B cell (primary cell): ENCODE results near the gene HECA. TPM values are rescaled to one million over a fixed set of nuclear protein-coding genes. Genes with fewer than 3 reads are reported as not detected.

Source experiments
- ATAC-seq: fragments of 200-7000 bp; cut with Tn5 transposase; one replicate; pipeline ENCODE4 v1.10.0; 2021; ENCODE audit warnings: low read depth, mild to moderate bottlenecking, moderate number of reproducible peaks, moderate library complexity
- CTCF ChIA-PET: fragments of 350-600 bp; sonication (Branson Sonifier 250); formaldehyde crosslinking; loops from one replicate; lab custom pipeline; 2021; ENCODE audit warnings: antibody characterized with exemption, inconsistent platforms; lab: Charles Lee
- POLR2A ChIA-PET: fragments of 350-600 bp; sonication (Branson Sonifier 250); formaldehyde crosslinking; loops from one replicate; lab custom pipeline; 2021; ENCODE audit warnings: antibody characterized with exemption; lab: Charles Lee
- DNase-seq: peaks from one replicate; pipeline ENCODE4 v3.0.0; 2013
- H2AFZ ChIP-seq: 2 replicates; pipeline ENCODE4 v1.6.1; 2012; ENCODE audit warnings: mild to moderate bottlenecking, low read depth, low read length; ENCODE audit not compliant: insufficient read depth, poor library complexity, severe bottlenecking
- H3K27ac ChIP-seq, 2 donors: 1 replicate in 1 of 2; 2 replicates in 1 of 2; pipeline ENCODE4 v1.5.1; 2012 to 2013; ENCODE audit warnings: low read length in 2 of 2, mild to moderate bottlenecking in 2 of 2, moderate library complexity in 1 of 2
- H3K27me3 ChIP-seq, 4 experiments: fragments of 200-600 bp in 1 of 4; sonication (generic) in 1 of 4; replicated peaks in 1 of 4; 1 replicate in 2 of 4; 2 replicates in 2 of 4; pipeline versions ENCODE4 v1.6.1 to v1.7.0; 2013 to 2016; ENCODE audit warnings: low read length in 3 of 4, mild to moderate bottlenecking in 2 of 4, mixed read lengths in 1 of 4, moderate library complexity in 1 of 4; ENCODE audit not compliant: insufficient read depth in 4 of 4, control insufficient read depth in 3 of 4; ENCODE audit errors: control extremely low read depth in 1 of 4
- H3K36me3 ChIP-seq, 2 experiments: replicated peaks in 1 of 2; 1 replicate in 1 of 2; 2 replicates in 1 of 2; pipeline versions ENCODE4 v1.6.1 to v1.7.1; 2013; ENCODE audit warnings: low read length in 1 of 2; ENCODE audit not compliant: insufficient read depth in 2 of 2, control insufficient read depth in 1 of 2; ENCODE audit errors: control extremely low read depth in 1 of 2, extremely low read depth in 1 of 2
- H3K4me1 ChIP-seq, 2 donors: fragments of 200-600 bp in 1 of 2; sonication (generic) in 1 of 2; 1 replicate in 1 of 2; 2 replicates in 1 of 2; pipeline versions ENCODE4 v1.5.1 to v1.6.1; 2013 to 2017; ENCODE audit warnings: low read length in 2 of 2; ENCODE audit not compliant: control insufficient read depth in 2 of 2, insufficient read depth in 2 of 2
- H3K4me2 ChIP-seq: replicated peaks from 2 replicates; pipeline ENCODE3; 2012; ENCODE audit warnings: mild to moderate bottlenecking, low read depth, low read length; ENCODE audit not compliant: poor library complexity, severe bottlenecking
- H3K4me3 ChIP-seq, 5 experiments: fragments of 200-600 bp in 1 of 5; sonication (generic) in 1 of 5; 1 replicate in 3 of 5; 2 replicates in 2 of 5; pipeline versions ENCODE4 v1.5.1 to v1.7.0; 2011 to 2016; ENCODE audit warnings: low read length in 4 of 5, mild to moderate bottlenecking in 4 of 5, low read depth in 2 of 5, control low read depth in 1 of 5, moderate library complexity in 1 of 5; ENCODE audit not compliant: insufficient read depth in 1 of 5; ENCODE audit errors: control extremely low read depth in 1 of 5, extremely low read depth in 1 of 5
- H3K79me2 ChIP-seq: fragments of 200-600 bp; sonication (generic); one replicate; pipeline ENCODE4 v1.6.0; 2016; ENCODE audit warnings: low read length; ENCODE audit not compliant: control insufficient read depth, insufficient read depth
- H3K9ac ChIP-seq: fragments of 200-600 bp; sonication (generic); 2 replicates; pipeline ENCODE4 v1.6.1; 2017; ENCODE audit warnings: mild to moderate bottlenecking, low read length, moderate library complexity
- H3K9me3 ChIP-seq, 3 donors: one replicate each; pipeline versions ENCODE4 v1.6.1 to v1.7.1; 2013; ENCODE audit warnings: low read length in 2 of 3; ENCODE audit not compliant: control insufficient read depth in 2 of 3, insufficient read depth in 1 of 3; ENCODE audit errors: control extremely low read depth in 1 of 3
- H4K20me1 ChIP-seq: 2 replicates; pipeline ENCODE4 v1.6.0; 2012; ENCODE audit warnings: mild to moderate bottlenecking, low read length; ENCODE audit not compliant: insufficient read depth, control insufficient read depth, poor library complexity, severe bottlenecking
- H3K27ac Mint-ChIP-seq: one replicate; pipeline ENCODE4 v1.8.0; 2021; ENCODE audit warnings: mixed read lengths
- H3K27me3 Mint-ChIP-seq: one replicate; pipeline ENCODE4 v1.8.0; 2021; ENCODE audit warnings: mixed read lengths
- H3K4me1 Mint-ChIP-seq: one replicate; pipeline ENCODE4 v1.8.0; 2021; ENCODE audit warnings: mixed read lengths
- H3K4me3 Mint-ChIP-seq: one replicate; pipeline ENCODE4 v1.8.0; 2021; ENCODE audit warnings: mixed read lengths
- H3K9me3 Mint-ChIP-seq: one replicate; pipeline ENCODE4 v1.8.0; 2022; ENCODE audit warnings: mixed read lengths; ENCODE audit not compliant: insufficient read depth
- EZH2 ChIP-seq: IDR thresholded peaks from 2 replicates; pipeline ENCODE4 v1.6.1; 2012; ENCODE audit warnings: borderline replicate concordance, low read depth, mild to moderate bottlenecking, moderate library complexity, low read length; ENCODE audit not compliant: insufficient read depth, poor library complexity, severe bottlenecking
- WGBS: methylation state at CpG from one replicate; pipeline ENCODE4 v1.1.5; 2013; ENCODE audit warnings: missing lambda C conversion rate; ENCODE audit not compliant: insufficient coverage; 5-methylcytosine and 5-hydroxymethylcytosine counted together
- intact Hi-C: fragments of 100-400 bp; cut with micrococcal nuclease; formaldehyde crosslinking; loops from one replicate; pipeline ENCODE4 v1.10.0; 2022
- polyA plus RNA-seq: library from polyadenylated mRNA; depleted of rRNA; stranded (reverse); fragments of >200 nt; gene quantifications from 2 replicates; pipeline ENCODE4 v1.2.3, GENCODE V29; 2012
- total RNA-seq, 2 donors: library from RNA; stranded (reverse); fragments of 120-200 nt in 1 of 2; gene quantifications; 1 replicate in 1 of 2; 2 replicates in 1 of 2; pipeline versions ENCODE4 v1.2.3 to v1.2.4, GENCODE V29; 2013 to 2022
- TF ChIP-seq, protein P1 (sequence below): fragments of 200-600 bp; IDR thresholded peaks from one replicate; pipeline ENCODE4 v1.8.0; 2022; ENCODE audit warnings: antibody characterized with exemption, mild to moderate bottlenecking

HECA gene
- total and polyA plus RNA-seq, 2 donors (not counting 1 experiment from before 2014, with no cell fraction given) = 19.2 to 50.4 TPM

- H3K4me1 ChIP-seq = peaks cover 44 to 47% of the 10 kb centered on the region in 2 donors
- ATAC-seq (no peak), DNase-seq (peak; percentile 67)
- H3K27me3 ChIP-seq = no peaks in the 10 kb centered on the region
- peak overlapping the region; percentile 25 for H3K9ac ChIP-seq
- ChIA-PET CTCF (interaction anchor here (0.7 to 4.8 kb wide), 10 partner anchors 8 to 244 kb away, joined by 3 to 31 read pairs (median 5); partner anchors contain the start of gene REPS1), POLR2A (interaction anchor here (0.7 to 2.7 kb wide), 4 partner anchors 12 to 243 kb away, joined by 3 to 9 read pairs (median 6); partner anchors contain the start of gene CITED2)
- no peak overlapping the region for H2AFZ ChIP-seq
- H3K9me3 ChIP-seq = peaks cover 0 to 10% (median 0%) of the 10 kb centered on the region in 3 donors
- H3K4me1 Mint-ChIP-seq = peaks cover 51% of the 10 kb centered on the region
- no peaks in the 10 kb centered on the region for H3K27me3 Mint-ChIP-seq
- H4K20me1 ChIP-seq = peaks cover 7% of the 10 kb centered on the region
- H3K4me3 Mint-ChIP-seq = peak overlapping the region; percentile 83
- H3K79me2 ChIP-seq = peaks cover 12% of the 10 kb centered on the region
- no CpG with 5 or more reads among the region's 6 CpGs for WGBS
- peaks cover 0 to under 1% of the 10 kb centered on the region in 2 experiments for H3K36me3 ChIP-seq
- peak overlapping the region in 3 of 5 experiments; percentile 16 to 55 (median 35) for H3K4me3 ChIP-seq
- intact Hi-C loops = loop anchor here (2.0 to 5.0 kb wide), 3 partner anchors 139 to 1265 kb away; partner anchors contain the start of genes REPS1 and TNFAIP3
- peak overlapping the region; percentile 80 for H3K4me2 ChIP-seq
- peak overlapping the region; percentile 50 to 91 for H3K27ac ChIP-seq
- no peaks in the 10 kb centered on the region for H3K9me3 Mint-ChIP-seq
- no peak for TF ChIP-seq EZH2
- TF ChIP-seq, protein P1, sequence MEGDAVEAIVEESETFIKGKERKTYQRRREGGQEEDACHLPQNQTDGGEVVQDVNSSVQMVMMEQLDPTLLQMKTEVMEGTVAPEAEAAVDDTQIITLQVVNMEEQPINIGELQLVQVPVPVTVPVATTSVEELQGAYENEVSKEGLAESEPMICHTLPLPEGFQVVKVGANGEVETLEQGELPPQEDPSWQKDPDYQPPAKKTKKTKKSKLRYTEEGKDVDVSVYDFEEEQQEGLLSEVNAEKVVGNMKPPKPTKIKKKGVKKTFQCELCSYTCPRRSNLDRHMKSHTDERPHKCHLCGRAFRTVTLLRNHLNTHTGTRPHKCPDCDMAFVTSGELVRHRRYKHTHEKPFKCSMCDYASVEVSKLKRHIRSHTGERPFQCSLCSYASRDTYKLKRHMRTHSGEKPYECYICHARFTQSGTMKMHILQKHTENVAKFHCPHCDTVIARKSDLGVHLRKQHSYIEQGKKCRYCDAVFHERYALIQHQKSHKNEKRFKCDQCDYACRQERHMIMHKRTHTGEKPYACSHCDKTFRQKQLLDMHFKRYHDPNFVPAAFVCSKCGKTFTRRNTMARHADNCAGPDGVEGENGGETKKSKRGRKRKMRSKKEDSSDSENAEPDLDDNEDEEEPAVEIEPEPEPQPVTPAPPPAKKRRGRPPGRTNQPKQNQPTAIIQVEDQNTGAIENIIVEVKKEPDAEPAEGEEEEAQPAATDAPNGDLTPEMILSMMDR = no peak
- peak overlapping the region; percentile 67 for H3K27ac Mint-ChIP-seq
These were observed 3.1 kb upstream of the HECA start for GRCh38 chr6:139131736-139132280.
